GM21447 (cell line): ENCODE results near the gene SCD5.

Source experiments
- ATAC-seq: cut with Tn5 transposase; IDR thresholded peaks from one replicate; pipeline ENCODE4 v1.9.1; 2021; ENCODE audit not compliant: unreplicated experiment

The SCD5 gene

DNA sequence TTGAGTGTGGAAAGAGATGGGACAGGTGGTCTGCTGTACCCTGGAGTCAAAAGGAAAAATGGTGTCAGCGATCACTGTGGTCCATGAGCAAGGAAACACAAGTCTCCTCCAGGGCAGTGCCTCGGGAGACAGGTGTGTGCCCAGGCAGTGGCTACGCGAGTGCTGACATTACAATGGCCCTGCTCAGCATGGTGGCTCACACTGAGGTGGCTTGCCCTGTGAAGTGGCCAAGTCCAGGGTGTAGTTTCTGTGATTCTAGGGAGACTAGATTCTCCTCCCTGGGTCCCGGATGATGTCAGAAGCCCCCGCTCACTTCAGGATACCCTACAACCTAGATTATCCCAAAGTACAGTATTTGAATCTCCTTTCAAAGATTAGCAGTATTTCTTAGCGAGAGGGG lies 192.0 kb downstream of the SCD5 start:
- no peak for ATAC-seq

DNA sequence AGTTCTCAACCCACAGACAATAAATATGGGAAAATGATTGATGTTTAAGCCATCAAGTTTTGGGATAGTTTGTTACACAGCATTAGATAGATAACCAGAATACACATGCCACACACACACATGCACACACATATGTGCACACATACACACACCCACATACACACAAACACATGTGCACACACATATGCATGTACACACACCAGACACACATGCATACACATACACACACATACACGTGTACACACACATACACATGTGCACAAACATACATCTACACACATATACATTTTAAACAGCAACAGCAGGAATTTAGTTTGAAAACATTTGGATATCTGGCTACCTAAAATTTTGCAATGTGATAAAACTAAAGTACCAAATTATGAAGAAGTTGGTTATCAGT lies 194.1 kb downstream of the SCD5 start:
- no peak for ATAC-seq

DNA sequence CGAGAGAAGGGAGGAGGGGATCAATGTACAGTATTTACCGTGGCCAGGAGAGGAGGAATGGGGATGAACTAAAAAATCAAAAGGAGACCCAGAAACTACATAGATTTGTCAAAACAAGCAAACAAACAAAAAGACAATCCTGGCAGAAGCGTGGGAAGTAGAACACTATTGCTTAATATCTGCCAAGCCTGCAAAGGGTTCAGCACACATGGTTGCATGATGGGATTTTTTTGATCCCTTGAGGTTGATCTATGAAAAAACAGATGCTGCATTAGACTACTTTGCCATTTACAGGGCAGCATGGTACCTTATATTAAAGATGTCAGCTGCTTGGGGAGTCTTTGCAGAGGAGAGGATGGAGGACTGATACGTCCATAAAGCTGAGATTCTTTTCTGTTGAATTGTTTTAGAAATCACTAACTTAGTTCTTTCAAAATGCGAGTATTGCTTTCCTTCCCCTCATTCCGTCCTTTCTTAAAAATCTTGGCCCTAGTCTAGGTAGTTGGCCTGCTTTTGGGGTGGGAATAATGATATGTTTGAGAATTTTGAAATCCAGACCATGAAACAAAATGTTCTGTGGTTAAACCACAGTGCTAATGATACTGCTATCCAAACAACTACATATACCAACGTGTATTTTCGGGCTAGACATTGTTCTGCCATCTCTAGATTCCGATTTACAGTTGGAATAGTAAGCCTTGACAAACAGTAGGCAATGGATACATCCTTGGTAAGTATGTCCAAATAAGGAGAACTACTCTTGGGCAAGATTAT lies 197.2 kb downstream of the SCD5 start:
- ATAC-seq = no peak

DNA sequence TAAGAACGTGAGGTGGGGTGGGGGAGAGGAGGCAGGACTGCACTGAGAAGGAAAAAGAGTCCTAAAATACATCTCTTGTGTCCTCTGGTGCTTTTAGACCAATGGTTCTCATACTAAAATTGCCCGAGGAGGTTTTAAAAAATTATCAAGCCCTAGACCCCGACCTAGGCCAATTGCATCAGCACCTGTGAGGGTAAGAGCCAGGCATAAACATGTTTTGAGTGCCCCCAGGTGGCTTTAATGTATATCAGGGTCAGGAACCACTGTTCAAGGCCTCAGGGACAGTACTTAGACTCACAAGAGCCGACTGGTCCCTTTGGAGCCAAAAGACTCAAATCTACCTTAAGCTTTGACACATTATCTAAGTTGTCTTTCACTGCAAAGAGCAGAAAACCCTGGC lies 199.3 kb downstream of the SCD5 start:
- ATAC-seq = no peak

DNA sequence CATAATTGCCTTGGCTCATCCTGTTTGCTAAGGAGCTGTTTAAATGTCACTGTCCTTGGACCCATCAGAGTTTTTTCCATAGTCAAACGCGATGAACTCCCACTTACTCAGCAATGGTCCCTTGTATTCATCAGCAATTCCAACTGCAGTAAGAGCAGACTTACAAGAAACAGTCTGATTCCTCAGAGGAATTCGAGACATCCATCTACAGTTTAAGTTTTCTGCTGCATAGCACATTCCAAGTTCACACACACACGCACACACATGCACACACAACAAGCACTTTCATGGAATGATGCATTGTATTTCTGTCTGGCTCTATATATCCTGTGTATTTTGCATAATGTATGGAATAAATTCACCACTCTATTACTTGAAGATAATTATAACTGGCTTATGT lies 204.1 kb downstream of the SCD5 start:
- no peak for ATAC-seq

DNA sequence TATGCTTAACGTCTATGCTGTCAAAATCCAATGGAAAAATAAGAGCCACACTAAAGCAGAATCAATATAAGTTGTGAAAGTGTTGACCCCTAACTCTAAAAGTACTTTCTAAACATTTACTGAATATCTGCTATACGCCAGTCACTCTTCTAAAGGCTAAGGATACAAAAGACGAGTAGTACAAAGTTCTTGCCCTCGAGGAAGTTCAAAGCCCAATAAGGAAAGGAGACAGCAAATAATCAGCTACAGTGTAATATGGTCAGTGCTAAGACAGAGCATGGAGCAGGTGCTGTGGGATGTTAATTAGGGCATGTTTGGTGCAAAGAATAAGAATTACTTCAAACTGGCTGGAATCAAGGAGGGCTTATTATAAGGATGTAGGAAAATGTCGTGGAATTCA lies 205.2 kb downstream of the SCD5 start:
- ATAC-seq = no peak

DNA sequence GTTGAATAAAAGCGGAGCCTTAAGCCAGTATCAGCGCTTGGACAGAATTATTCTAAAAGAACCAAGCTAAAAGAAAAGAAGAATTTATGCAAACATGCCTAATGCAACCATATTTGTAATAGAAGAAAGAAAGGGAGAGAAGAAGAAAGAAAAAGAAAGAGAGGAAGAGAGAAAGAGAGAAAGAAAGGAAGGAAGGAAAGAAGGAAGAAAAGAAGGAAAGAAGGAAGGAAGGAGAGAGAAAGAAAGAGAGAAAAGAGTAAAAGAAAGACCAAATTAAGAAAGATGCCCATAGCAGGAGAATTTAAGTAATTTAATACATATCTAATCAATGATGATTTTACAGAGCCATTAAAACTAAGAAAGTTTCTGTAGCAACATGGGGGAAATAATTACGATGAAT lies 206.0 kb downstream of the SCD5 start:
- no peak for ATAC-seq

DNA sequence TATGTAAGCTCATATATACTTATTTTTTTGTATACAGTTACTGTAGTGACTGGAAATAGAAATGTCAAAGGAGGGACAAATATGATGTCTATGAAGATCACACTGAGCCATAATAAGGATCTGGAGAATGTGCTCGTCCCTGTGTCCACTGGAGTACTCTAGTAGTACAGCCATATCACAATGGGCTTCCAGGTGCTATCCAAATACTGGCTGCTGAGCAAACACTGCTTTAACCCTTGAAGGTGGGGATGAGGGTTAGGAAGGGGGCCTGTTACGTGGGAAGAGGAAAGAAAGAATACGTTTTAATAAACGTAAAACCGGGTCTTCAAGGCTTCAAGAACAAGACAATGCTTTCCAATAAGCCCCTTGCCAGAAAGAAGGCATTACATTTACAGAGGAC lies 207.0 kb downstream of the SCD5 start:
- ATAC-seq = no peak

DNA sequence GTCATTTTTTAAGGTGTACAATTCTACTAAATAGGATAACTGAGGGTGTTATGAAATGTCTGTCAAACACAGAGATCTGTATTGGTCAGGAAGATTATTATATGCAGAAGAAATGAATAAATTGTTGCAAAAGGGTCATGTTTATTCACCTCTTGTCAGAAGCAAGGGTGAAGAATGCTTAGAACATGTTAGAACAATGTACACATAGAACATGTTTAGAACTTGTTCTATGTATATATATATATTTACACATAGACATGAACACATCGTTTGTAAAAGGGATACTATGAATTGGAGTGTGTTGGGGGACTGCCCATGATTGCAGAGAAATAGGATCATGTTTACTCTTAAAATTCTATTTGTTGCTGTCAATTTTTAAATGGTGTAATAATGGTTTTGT lies 208.8 kb downstream of the SCD5 start:
- no peak for ATAC-seq

DNA sequence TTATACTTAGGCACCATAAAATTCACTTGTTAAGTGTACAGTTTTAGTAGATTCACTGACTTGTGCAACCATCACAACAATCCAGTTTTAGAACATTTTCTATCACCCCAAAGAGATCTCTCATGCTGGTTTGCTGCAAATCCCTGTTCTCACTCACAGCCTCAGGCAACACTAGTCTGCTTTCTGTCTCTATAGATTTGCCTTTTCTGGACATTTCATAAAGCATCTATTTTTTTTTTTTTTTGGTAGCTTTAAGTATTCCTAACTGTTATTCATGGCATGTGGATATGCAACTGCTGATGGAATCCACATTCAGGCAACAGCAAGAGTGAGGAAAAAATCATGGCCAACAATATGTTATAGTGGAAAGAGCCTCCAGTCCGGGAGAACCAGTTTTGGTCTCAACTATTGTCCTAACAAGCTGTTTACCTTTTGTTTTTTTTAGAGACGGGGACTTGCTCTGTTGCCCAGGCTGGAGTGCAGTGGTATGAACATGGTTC lies 209.8 kb downstream of the SCD5 start:
- no peak for ATAC-seq

DNA sequence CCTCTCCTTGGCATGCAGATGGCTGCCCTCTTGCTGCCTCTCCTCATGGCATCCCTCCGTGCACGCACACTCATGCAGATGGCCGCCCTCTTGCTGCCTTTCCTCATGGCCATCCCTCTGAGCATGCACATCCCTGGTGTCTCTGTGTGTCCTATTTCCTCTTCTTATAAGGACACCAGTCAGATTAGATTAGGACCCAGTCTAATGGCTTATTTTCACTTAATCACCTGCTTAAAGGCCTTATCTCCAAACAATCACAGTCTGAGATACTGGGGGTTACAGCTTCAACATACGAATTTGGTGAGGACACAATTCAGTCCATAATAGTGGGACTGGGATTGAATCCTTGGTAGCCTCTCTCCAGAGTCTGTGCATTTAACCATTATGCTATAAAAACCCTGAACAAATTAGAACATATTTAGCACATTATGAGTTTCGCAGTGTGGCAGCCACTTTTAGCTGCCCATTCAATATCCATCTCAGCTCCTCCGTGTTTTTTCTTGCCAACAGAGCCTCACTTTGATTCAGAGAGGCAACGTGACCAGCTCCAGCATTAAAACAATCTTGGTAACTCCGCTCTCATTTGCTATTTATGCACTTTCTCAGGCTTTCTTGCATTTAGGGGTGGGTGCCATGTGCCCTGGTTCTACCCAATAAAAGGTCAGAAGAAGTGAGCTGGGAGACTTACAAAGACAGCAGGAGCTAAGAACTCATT lies 210.6 kb downstream of the SCD5 start:
- ATAC-seq = no peak

DNA sequence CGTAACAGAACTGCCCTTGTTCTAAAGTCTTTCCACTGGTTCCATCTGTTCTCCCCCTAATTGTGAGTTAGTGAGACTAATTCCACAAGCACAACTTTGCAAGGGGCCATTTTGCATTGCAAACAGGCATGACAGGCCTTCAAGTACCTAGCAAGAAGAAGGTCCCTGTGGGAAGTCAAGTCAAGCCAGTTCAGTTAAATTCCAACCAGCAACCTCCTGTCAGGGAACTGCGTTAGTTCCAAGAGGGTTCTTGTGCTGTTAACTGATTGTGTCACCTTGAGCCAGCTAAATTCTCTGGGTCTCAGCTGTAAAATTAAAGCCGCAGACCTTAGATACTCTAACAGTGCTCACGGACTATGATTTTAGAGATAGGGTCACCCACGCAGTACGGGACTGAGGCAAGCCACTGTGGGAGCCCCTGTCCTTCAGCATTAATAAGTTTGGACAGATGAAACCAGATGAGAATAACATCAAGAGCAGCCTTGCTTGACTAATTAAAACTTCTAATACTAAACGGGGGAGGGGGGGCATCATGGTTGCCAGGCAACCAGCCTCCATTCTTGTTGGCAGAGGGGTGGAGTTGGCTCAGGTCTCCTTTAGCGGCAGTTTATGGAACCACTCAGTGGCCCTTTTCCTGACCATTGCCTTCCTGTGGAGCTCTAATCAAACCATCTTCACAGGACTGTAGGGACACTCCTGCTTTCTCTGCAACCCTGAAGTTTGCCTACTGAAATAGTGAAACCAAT lies 212.7 kb downstream of the SCD5 start:
- ATAC-seq = no peak

DNA sequence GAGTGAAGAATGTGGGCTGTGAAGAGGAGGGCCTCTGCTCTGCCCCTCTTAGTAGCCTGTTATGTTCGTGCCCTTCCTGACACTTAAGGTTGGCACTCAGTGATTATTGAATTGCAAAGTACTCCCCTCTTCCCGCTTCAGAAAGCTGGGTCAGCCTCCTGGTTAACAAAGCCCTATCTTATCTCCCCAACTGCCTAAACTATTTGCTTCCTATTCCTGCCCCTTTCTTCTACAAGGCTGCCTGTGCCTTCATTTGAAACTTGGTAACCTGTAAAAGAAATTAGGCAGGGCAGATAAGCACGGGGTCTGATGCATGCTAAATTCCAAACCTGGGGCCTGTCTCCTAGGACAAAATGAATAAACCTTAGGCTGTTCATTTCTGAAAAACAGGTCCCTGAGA lies 213.7 kb downstream of the SCD5 start:
- ATAC-seq = no peak

DNA sequence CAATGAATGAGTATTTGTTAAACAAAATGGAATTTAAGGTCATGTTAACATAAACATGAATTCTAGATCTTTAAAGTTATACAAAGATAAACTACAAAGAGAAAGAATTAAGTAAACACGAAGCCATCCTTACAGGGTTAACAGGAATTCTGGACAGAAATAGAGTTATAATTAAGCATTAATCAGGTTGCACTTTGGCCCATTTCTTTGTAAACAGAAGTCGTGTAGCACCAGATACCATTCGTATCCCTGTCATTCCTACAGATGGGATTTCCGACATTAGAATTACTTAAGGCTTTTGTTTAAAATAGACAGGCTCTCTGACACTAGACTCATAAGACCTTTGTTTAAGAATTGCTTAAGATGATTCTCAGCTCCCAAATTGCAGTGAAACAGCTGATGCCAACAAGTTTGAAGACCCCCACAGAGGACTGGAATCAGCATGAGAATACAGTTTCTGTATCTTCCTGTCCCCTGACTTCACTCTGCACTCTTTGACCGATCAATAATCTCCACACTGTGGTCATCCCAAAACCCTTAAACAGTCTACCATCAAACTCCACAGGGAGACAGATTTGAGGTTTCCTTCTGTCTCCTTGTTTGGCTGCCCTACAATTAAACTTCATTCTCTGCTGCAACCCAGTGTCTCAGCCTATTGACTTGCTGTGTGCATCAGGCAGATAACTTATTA lies 214.6 kb downstream of the SCD5 start:
- ATAC-seq = no peak

DNA sequence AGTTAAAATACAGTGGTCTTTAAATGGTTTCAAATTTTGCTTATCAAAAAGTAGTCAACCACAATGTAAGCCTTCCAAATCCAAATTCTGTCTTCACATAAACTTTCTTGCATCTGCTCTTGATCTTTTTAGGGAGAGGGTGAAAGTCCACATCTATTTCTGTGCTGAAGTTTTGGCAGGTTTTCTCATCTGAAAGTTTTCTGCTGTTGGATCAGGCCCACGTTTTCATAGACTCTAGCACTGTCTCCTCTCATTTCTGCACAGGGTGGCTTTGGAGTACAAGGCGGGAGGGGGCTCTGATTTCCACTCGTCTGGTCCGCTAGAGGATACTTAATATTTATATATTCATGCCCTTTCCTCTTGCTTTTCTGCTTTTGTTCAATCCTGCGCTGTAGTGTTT lies 218.7 kb downstream of the SCD5 start:
- ATAC-seq = no peak
